Stimulated activated CD4-positive, alpha-beta T cell treated with anti-CD3 and anti-CD28 coated beads, Interleukin-2, amount 100 ng/mL, for 48 hours (primary cell): ENCODE measurements around the gene RAP1GDS1.
"Not testable (repeated sequence)": the region's sequence is repeated elsewhere in the genome, so short reads cannot be mapped to it uniquely, and the experiment has no call there.

Experiments
- DNase-seq, 2 donors: peaks; one replicate each; pipeline ENCODE4 v3.0.0-alpha.2; 2020

RAP1GDS1 gene

GRCh38 chr4:98446499-98447375, 185.6 kb downstream of the RAP1GDS1 start:
- DNase-seq, result peak in 1 of 2 donors; percentile 34

DNA sequence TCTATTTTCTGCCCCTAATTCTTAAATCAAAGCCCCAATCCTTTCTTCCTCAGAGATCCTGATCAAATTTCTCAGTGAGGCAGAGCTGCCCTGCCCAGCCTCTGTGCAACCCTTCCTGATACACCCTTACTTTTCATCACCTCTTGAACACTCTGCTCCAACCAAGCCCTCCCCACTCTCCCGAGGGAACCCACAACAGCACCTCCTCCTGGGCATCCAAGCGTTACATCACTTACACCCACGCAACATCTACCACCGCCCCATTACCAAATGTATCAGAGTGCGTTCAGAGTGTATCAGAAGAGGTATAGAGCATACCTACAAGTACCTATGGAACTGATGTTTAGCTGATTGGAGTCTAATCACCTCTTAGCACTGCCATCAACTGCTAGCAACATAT, 186.5 kb downstream of the RAP1GDS1 start:
- DNase-seq, result no peak

DNA sequence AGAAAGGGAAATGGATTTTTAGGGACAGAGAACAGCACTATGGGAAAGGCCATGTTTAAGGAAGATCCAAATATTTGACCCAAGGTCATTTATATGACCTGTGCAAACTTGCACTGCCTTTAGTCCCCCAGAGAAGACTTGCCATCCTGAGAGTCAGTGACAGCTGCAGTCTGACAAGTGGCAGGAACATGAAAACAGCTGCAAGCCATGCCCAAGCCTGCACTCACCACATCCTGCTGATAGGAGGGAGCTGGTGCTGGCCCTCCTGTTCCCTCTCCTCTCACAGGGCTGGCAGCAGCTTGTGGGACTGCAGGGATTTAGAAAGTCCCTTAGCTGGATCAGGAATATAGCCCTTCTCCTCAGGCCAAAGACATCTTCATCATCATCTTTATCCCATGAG, 187.7 kb downstream of the RAP1GDS1 start:
- DNase-seq, result no peak

GRCh38 chr4:98452091-98452490, 190.9 kb downstream of the RAP1GDS1 start:
- no peak for DNase-seq

- not testable (repeated sequence) for DNase-seq
Observed at GRCh38 chr4:98457422-98457821, 196.2 kb downstream of the RAP1GDS1 start.

GRCh38 chr4:98461121-98461865, 200.1 kb downstream of the RAP1GDS1 start:
- not testable (repeated sequence) for DNase-seq

DNA sequence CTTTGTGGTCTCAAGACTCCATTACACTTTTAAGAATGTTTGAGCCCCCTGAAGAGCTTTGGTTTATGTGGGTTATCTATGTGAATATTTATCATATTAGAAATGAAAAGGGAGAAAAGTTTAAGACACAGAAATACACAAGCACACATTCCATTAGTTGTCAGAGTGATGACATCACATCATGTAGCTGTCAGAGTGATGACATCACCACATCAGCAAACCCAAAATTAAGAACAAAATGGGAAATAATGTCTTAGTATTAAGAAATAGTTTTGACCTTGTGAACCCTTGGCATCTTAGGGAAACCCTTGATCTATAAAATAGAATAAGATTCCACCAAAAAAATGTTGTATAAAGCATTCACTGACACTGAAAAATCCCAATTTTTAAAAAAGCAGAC, 201.3 kb downstream of the RAP1GDS1 start:
- no peak for DNase-seq

DNA sequence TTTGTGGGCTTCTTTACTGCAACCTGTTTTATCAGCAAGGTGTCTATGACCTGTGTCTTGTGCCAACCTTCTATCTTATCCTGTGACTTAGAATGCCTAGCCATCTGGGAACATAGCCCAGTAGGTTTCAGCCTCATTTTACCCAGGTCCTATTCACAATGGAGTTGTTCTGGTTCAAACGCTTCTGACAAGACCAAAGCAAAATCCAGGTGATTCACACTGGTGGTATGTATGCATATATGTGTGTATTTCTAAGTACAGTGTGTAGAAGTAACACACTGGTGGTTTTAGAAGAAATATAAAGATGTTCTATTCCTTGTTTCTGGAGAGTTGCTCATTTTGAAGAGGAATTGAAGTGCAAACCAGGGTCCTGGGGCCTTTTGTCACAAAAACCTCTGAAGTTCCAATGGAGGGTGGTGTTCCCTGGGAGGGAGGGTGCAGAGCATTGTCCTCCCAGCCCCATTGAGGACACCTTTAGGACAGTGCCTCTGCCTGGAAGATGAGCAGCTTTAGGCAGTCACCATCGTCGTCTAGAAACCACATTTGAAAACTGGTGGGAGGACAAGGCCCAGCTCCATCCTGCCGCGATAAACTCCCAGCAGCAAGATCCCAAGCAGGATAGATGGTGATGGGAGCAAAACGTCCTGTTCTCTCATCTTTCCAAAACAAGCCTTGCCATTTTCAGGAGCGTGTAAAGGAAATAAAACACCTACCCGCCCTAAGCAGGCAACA, 205.8 kb downstream of the RAP1GDS1 start:
- DNase-seq, result no peak

DNA sequence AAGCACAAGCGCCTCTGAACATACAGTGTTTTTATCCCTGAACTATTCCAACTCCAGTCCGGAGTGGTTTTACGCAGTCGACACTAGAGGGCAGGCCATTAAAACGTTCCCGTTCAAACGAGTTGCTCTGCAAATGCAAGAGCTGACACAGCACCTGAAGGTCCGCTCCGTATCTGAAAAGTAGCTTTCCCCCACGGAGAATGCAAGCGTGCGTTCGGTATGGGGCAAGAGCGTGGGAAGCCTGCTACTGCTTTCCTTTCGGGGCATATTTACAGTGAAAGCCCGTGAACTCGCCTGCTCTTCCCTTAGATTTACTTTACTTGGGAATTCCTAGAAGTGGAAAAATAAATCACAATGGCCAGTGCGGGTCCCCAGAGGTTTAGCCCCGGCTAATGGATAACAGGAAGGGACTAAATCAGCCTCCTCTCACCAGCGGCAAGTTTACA, 206.5 kb downstream of the RAP1GDS1 start:
- peak; percentile 61 to 65 for DNase-seq

DNA sequence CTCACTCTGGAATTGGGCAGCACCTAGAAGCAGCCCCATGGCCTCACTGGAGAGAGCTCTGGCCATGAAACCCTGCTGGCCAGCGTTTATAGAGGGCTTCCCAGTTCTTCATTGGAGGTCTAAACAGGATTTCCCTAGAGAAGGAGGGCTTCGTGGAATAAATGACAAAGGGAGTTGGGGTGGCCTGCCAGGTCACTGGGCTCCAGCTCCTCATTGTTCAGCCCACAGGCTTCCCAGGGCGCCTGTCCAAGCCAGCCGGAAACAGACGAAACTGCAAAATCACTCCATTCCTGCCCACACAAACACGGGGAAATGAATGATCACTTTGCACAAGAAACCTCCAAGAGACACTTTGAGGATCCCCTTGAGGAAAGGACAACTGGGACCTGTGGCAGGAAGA, 207.5 kb downstream of the RAP1GDS1 start:
- no peak for DNase-seq

- DNase-seq, result no peak
Observed at GRCh38 chr4:98469771-98470170, 208.6 kb downstream of the RAP1GDS1 start.

DNA sequence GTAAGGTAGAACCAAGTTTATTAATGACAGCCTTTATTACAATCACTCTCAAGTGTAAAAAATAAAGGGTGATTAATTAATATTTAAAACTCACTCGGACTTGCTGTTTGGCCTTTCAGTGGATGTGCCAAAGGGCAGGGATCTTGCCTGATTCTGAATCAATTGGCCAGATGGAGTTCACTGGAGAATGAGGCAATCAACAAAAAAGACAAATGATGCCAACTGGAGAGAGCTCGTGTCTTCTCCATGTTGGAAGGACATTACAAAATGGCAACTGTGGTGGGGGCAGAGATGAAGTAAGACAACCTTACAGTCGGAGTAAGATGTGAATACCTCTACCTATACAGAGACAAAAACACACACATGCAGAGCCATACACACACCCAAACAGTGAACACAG, 209.2 kb downstream of the RAP1GDS1 start:
- no peak for DNase-seq

GRCh38 chr4:98470831-98471230, 209.6 kb downstream of the RAP1GDS1 start:
- no peak for DNase-seq

DNA sequence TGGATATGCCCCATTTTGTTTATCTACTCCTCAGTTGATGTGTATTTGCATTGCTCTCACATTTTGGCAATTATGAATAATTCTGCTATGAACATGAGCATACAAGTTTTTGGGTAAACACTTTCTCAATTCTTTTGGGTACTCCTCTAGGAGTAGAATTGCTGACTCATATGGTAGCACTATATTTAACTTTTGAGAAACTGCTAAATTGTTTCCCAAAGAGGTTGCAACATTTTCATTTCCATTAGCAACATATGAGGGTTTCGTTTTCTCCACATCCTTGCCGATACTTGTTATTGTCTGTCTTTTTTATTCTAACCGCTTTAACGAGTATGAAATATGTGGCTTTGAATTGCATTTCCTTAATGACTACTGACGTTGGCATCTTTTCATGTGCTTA, 211.9 kb downstream of the RAP1GDS1 start:
- no peak for DNase-seq

GRCh38 chr4:98474408-98474844, 213.2 kb downstream of the RAP1GDS1 start:
- no peak for DNase-seq

GRCh38 chr4:98476891-98477290, 215.7 kb downstream of the RAP1GDS1 start:
- DNase-seq, result no peak

DNA sequence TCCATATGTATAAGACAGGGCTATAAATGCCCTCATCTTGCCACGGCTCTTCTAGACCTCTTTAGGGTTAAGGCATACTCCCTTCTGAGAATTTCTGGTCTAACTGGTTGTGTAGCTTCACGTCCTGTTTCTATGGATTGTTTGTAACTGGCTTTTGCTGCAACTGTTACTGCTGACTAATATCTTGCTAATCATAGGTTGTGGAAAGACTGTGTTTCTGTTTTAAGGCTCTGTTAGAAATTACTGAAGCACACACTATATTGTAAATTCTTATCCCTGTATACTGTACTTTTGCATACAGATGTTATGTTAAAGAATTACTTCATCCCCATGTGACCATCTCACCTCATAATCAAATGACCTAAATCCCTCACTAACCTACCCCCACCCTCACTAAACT, 218.4 kb downstream of the RAP1GDS1 start:
- not testable (repeated sequence) for DNase-seq

DNA sequence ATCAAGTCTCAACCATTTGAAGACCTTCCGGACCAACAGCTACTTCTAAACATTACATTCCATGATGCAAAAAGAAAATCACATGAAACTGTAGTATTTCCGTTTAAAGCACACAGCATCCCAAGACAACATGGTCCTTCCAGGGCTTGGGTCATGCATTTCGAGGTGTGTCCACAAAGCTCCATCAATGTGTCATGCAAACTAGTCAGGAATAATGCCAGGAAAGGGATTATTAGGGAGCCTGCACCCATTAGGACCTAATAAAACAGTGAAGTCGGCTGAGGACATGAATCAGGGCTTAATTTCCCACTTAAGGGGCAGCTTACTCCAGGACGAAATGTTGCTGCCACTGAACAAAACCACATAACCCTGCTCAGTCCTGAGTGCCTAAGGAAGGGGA, 219.4 kb downstream of the RAP1GDS1 start:
- DNase-seq, result no peak

- DNase-seq, result no peak
Observed at GRCh38 chr4:98481167-98481566, 220.0 kb downstream of the RAP1GDS1 start.

DNA sequence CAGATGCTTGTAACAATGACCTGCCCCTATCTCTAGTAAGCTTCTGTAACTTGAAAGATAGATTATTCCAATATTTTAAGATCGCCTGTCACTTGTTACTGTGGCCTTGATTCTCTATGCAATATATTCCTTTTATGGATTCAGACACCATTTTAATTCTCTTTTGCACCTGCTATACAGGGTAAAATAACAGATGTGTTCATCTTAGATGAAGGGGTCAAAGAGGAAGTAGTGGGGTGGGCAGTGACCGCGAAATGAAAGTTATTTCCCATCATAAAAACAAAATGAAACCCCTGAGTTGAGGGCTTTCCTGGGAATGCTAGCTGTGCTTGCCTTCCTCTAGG, 221.3 kb downstream of the RAP1GDS1 start:
- no peak for DNase-seq

GRCh38 chr4:98482847-98483806, 221.9 kb downstream of the RAP1GDS1 start:
- peak; percentile 29 to 32 for DNase-seq

DNA sequence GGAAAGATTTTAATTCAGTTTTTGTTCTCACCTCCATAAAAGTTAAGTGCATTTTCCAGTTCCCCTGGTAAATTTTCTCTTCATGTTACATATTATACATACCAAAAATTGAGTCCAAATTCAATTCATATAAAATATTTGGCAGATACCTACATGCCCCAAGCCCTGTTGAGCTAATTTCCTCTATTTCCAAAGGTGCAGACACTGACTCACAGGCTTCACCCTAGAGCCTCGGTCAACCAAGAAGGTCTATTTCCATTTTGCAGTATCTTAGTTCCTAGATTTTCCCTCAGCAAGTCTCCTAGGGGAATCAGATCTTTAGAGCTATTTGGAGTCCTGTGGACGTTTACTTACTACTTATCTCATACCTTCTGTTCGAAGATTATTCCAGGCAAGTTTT, 222.8 kb downstream of the RAP1GDS1 start:
- no peak for DNase-seq
